Left lobe of liver (tissue), 2 donors: ENCODE results near the gene DUOXA2. TPM values are rescaled to one million over a fixed set of nuclear protein-coding genes. Genes with fewer than 3 reads are reported as not detected.
"Not testable (repeated sequence)": the region's sequence is repeated elsewhere in the genome, so short reads cannot be mapped to it uniquely, and the experiment has no call there.

Experiments
- ATAC-seq: fragments of 200-7000 bp; cut with Tn5 transposase; one replicate; pipeline ENCODE4 v1.9.1; 2020; ENCODE audit warnings: mild to moderate bottlenecking, moderate library complexity
- DNase-seq: peaks from one replicate; pipeline ENCODE4 v3.0.0-alpha.2; 2020; ENCODE audit warnings: low spot score
- total RNA-seq: library from RNA; stranded (reverse); gene quantifications from one replicate; pipeline ENCODE4 v1.2.1, GENCODE V29; 2021
- donor health status: DM: no; HTN: no; CAD: no; lungs with moderate emphysema.
- donor health status: DM: no; HTN: yes; CAD: no.

The DUOXA2 gene
- not detected for total RNA-seq

DNA sequence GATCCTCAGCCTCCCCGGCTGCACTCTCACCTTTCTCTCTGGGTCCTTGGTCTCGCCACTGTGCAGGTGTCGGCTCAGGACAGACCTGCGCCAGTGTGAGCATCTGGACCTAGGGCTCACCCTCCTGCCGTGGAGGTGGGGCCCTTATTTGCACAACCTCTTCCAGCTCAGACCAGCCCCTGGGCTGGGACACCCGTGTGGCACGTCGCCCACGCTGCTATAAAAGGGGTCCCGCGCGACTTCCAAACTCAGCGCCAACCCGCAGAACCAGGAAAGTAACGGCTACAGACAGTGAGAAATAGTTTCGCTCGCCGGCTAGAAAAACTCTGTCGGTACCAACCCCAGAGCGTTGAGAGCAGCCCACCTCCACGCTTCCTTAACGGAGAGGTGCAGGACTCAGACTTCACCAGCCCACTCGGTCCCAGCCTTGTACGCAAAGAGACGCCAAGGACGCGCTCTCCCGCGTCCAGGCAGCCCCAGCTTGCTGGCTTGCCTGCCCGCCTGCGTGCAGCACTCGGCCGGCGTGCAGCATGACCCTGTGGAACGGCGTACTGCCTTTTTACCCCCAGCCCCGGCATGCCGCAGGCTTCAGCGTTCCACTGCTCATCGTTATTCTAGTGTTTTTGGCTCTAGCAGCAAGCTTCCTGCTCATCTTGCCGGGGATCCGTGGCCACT, at the start of gene DUOXA2, which contains the start of gene DUOX2:
Gene DUOXA2, plus strand, starts transcription at position 251 of the 675 bp plus-strand sequence. Its CDS starts 280 bp downstream, at position 531.
Gene DUOX2, minus strand, starts transcription at position 97 of the 675 bp plus-strand sequence. CDS start 761 bp downstream, outside the sequence.
- peak; percentile 13 for ATAC-seq
- DNase-seq = no peak

DNA sequence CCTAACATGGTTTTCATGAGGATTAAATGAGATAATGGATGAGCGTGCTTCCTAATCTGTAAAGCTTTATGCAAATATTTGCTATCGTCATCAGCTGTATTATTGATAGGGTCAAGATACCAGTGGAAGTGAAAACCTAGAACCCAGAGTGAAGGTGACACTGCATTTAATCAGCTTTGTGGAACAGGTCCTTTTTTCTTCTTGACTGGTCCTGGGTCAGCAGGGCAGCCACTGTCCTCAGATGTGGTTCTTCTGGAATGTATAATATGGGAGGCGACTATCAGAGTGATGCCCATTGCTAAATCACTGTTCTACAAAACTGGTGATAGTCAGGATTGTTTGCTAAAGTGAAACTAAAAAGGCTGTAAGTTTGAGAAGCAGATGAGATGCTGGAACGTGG, 49.7 kb upstream of the DUOXA2 start:
- ATAC-seq (peak; percentile 28), DNase-seq (no peak)

DNA sequence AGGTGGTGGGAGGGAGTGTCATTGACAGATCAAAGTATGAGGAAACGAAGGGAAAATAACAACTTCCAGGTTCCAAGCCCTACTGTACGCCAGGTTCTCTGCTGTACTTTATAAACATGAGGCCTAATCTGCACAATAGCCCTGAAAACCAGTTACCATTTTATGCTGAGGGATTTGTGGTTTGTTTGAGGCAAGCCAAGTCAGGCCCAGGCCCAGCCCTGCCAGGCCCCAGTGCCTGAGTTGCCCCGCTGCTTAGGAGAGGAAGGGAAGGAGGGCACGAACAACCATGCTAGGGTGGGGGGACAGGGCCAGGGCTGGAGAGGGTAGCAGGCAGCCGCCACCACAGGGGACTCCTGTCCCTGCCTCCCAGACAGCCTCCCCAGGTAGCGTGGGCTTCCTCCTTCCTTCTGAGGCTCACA, 44.2 kb upstream of the DUOXA2 start:
- ATAC-seq, DNase-seq: not testable (repeated sequence)

DNA sequence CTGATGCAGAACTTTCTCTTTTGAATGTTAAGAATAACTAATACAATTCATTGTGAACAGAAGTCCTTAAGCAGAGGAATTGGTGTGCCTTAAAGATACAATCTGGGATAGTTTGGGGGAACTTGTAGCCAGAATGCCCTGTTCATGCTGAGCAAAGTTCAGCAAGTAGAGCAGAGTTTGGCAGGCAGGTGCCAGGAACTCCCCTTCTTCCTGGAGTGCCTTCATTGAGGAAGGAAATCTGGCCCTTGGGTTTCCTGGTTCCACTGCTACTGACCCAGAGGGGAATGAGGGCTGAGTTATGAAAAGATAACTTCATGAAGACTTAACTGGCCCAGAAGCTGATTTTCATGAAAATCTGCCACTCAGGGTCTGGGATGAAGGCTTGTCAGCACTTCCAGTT, 40.5 kb upstream of the DUOXA2 start:
- DNase-seq = not testable (repeated sequence)
- ATAC-seq = peak; percentile 28

- not testable (repeated sequence) for DNase-seq
- peak; percentile 73 for ATAC-seq
These were observed 38.4 kb upstream of the DUOXA2 start for GRCh38 chr15:45075440-45076320.

DNA sequence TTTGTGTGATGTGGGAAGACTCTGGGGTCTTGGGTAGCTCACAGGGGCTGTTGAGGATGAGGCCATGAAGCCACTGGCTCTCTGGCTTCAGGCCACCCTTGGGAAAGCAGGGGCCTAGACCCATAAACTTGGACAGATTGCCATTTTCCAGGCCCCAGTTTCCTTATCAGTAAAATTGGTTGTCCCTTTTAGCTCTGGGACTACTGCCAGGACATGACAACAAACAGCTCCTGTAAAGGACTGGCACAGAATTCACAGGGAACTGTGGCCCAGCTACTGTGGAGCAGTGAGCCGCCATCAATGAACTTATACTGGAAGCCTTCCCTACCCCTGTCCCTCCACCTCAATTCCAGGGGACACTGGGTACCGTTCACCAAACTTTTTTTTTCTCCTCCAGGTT, 36.7 kb upstream of the DUOXA2 start:
- DNase-seq (peak; percentile 60), ATAC-seq (peak; percentile 62)

DNA sequence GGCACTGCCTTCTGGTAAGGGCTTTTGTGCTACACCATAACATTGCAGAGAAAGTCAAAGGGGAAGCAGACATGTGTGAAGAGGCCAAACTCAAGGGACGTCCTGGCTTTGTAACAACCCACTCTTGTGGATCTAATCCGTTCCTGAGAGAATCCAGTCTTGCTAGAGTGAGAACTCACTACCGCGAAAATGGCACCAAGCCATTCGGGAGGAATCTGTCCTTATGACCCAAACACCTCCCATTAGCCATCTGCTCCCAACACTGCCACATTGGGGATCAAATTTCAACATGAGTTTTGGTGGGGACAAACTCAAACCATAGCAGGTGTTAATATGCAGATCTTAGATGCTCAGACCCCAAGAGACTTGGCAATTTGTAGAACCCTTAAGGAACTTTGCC, 34.9 kb upstream of the DUOXA2 start:
- DNase-seq, ATAC-seq: not testable (repeated sequence)

DNA sequence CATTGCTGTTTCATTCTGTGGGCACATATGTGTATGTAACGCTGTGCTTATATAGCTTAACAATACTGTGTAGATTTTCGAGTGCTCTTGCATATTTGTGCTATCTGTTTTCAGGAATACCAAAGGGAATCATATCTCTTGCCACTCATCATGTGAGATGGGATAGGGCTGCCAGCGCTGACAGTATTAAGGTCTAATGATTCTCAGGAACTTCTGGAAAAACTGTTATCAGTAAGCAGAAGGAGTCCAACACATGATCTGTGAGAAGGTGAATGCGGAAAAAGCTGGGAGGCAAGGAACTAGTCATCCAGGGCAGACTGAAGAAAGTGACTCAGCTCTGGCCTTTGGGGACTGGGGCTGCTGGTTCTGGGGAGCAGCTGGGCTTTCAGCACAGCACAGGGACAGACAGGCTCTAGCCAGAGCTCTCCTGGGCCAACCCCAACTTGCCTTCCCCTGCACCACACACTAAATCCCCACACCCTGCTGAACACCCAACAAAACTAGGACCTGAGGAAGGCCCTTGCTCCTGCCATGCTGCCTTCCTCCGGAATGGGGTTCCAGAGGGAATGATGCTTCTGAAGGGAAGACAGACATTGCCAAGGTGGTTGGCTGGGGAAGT, 34.4 kb upstream of the DUOXA2 start:
- not testable (repeated sequence) for ATAC-seq, DNase-seq

- DNase-seq = not testable (repeated sequence)
- ATAC-seq = peak; percentile 57
These were observed 33.5 kb upstream of the DUOXA2 start for GRCh38 chr15:45080593-45080992.

DNA sequence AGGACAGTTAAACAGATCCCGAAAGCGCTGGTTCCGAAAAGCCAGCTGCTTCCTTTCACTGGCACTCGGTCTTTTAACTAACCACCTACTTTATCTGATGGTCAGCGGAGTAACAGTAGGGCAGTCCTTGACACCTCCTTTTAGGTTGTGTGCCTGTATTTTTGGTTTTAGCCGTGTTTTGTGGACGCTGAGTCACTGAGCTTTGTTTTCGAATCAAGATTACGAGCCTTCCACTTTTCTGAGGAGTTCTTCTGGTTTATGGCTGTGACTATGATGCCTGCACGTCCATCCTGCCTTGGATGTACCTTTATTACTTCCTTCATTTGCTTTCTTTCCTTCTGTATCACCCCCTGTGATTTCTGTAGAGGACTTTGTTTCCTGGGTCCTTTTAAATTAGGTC, 31.7 kb upstream of the DUOXA2 start:
- not testable (repeated sequence) for ATAC-seq, DNase-seq

- DNase-seq = no peak
- ATAC-seq = peak; percentile 47
These were observed 30.9 kb upstream of the DUOXA2 start for GRCh38 chr15:45083223-45083622.

DNA sequence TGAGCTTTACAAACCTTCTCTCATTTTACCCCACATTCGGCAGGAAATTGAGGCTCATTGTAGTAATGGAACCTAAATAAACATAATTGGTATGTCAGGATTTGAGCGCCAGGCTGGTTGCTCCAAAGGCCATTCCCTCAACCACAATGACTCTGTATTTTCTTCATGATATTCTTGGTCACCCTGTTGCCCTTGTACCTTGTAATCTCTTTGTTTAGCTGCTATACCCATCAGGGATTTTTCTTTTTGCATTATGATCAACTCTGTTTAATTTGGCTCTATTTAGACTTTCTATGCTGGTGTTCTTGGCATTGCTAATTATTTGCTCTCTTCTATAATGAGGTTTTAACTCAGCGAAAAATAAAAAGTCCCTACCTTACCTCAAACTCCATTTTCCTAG, 30.0 kb upstream of the DUOXA2 start:
- no peak for DNase-seq
- no peak for ATAC-seq

DNA sequence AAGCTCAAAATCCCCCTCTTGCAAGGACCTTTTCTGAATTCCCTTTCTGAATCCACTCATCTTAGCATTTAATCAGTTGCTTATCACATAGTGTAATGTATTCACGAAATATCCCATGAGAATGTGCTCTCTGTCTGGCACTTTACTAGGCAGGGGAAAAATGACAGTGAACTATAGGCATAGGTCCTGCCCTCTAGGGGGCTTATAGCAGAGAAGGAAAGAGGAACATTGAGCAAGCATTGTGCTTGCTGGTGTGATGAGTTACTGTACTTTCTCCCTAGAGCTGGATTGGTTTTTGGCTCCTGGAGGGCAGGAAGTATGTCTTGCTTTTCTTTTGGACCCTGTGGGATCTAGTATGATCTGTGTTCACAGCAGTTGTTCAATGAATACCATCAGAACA, 26.6 kb upstream of the DUOXA2 start:
- ATAC-seq = no peak
- DNase-seq = no peak

DNA sequence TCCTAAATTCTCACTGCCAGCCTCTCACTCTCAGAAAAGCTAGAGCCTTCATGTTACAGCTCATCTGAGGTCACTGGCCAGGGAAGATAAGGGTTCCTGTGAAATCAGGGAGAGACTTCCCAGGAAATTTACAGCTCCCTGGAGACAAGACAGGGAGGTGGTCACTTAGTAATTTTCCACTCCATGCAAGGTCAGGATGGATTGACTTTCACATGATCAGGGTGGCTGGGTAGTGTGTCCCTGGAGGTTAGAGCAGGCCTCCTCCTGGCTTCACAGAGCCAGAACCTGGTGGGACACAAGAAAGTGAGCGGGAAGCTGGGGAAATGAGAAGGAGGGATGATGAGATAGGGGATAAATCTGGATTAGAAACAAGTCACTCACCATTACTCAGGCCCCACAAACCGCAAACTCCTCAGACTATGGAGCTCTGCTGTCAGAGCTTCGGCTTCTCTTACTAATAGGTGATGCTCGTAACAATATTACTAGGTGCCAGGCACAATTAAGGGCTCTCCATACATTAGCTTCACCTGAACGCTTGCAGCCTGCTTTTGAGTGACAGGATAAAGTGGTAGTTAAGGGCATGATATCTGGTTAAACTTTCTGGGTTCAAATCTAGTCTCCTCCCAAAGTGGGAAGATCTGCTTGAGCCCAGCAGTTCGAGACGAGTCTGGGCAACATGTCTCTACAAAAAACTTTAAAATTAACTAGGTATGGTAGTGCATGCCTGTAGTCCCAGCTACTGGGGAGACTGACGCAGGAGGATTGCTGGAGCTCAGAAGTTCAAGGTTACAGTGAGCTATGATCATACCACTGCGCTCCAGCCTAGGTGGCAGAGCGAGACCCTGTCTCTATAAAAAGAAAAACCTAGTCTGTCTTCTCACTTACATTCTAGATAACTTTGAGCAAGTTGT, 25.1 kb upstream of the DUOXA2 start:
- ATAC-seq (peak; percentile 46), DNase-seq (no peak)

DNA sequence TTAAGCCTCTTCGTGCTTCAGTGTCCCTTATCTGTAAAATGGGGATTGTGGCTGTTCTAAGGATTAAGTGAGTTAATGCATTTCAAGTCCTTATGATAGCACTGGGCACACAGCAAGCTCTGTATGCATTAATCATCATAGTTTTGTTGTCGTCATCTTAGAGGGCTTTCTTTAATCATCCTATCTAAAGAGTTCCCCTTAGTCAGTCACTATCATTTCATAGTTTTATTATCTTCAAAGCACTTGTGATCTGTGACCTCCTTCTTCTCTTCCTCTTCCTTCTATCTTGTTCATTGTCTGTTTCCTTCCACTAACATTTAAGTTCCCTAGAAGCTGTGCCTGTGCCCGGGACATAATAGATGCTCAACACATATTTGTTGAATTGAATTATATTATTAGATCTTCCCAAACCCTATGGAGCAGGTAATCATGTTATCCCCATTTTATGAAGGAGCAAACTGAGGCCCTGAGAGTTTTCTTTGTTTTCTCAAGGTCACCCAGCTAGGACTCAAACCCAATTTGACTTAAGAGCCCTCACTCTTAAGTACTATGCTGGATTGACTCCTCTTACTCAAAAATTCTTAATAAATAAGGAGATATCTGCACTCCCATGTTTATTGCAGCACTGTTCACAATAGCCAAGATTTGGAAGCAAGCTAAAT, 24.3 kb upstream of the DUOXA2 start:
- ATAC-seq (no peak), DNase-seq (no peak)

- no peak for ATAC-seq
- no peak for DNase-seq
These were observed 23.0 kb upstream of the DUOXA2 start for GRCh38 chr15:45091161-45091560.

DNA sequence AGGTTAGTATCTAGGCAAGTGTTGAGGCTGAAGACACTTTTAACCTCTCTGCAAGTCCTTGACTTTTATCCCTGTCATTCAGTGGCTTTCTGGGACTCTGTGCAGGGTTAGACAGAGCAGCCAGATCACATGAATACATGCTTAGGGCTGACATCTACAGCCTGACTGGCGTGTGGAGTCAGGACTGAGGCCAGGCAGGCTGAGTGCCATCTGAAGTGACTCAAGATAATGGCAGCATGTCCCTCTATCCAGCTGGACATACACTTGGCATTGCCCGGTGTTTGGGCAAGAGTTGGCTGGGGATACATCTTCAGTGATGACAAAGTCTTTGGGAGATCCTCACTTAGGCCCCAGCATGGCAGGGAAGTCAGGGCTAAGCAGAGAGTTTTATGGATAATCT, 22.6 kb upstream of the DUOXA2 start:
- DNase-seq = no peak
- no peak for ATAC-seq

GRCh38 chr15:45093013-45093412, 21.1 kb upstream of the DUOXA2 start:
- DNase-seq (no peak), ATAC-seq (no peak)

DNA sequence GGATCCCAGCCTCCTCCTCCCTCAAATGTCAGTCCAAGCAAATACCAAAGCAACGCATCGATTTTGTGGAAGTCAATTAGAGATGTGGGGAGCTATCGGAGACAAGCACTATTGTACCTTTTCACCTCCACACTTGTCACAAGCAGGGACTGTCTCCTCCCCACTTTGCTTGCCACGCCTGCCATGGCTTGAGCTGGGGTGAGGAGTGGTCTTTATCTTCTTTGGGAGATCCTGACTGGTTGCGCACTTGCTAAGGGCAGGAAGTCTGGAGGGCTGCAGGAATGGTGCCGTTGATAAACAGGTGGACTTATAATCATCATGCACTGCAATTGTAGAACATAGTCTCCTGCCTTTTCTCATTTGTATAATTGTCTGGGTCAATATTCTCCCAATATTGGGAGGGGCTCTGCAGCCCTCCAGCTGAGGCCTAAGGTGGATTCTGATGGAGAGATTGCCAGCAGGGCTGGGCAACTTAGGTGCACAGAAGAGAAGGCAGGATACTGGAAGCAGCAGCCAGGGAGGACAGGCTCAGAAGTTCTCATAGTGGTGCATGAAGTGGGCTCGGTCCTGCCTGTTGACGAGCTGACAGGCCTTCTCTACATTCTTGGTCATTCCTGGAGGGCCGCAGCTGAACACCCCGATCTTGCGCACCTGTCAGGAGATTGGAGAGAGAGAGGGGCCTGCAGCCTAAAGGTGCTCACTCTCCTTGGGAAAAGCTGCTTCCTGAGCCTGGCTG, 20.3 kb upstream of the DUOXA2 start:
- no peak for DNase-seq
- no peak for ATAC-seq
